Fibroblast of lung (primary cell): Measurements from ENCODE around the gene KMO. TPM values are rescaled to one million over a fixed set of nuclear protein-coding genes. Genes with fewer than 3 reads are reported as not detected.

Experiments used
- DNase-seq, 2 donors: peaks; one replicate each; pipeline versions ENCODE4 v3.0.0 to v3.0.0-alpha.2; 2010; ENCODE audit warnings: low read depth in 2 of 2
- H2AFZ ChIP-seq: 2 replicates; pipeline ENCODE4 v1.5.1; 2012; ENCODE audit warnings: low read length, control low read depth, inconsistent platforms
- H3K27ac ChIP-seq: 2 replicates; pipeline ENCODE4 v1.5.1; 2011; ENCODE audit warnings: low read length, control low read depth; ENCODE audit not compliant: insufficient read depth
- H3K27me3 ChIP-seq: 2 replicates; pipeline ENCODE4 v1.5.1; 2011; ENCODE audit warnings: mild to moderate bottlenecking, low read length; ENCODE audit not compliant: control insufficient read depth, insufficient read depth
- H3K36me3 ChIP-seq: 2 replicates; pipeline ENCODE4 v1.5.1; 2011; ENCODE audit warnings: low read length; ENCODE audit not compliant: control insufficient read depth, insufficient read depth
- H3K4me1 ChIP-seq: 2 replicates; pipeline ENCODE4 v1.5.1; 2011; ENCODE audit warnings: low read length; ENCODE audit not compliant: control insufficient read depth, insufficient read depth; ENCODE audit errors: extremely low read depth
- H3K4me2 ChIP-seq: 2 replicates; pipeline ENCODE4 v1.5.1; 2011; ENCODE audit warnings: low read length, control low read depth; ENCODE audit not compliant: insufficient read depth; ENCODE audit errors: extremely low read depth
- H3K4me3 ChIP-seq, 4 experiments: fragments of 200-600 bp in 1 of 4; sonication (generic) in 1 of 4; replicated peaks in 1 of 4; 2 replicates each; pipeline ENCODE4 v1.5.1; 2011 to 2016; ENCODE audit warnings: low read length in 4 of 4, low read depth in 3 of 4, mild to moderate bottlenecking in 3 of 4, control low read depth in 2 of 4, inconsistent platforms in 1 of 4, mixed read lengths in 1 of 4; ENCODE audit not compliant: insufficient read depth in 1 of 4; ENCODE audit errors: control extremely low read depth in 1 of 4
- H3K79me2 ChIP-seq: 2 replicates; pipeline ENCODE4 v1.5.1; 2012; ENCODE audit warnings: mild to moderate bottlenecking, low read length, inconsistent platforms; ENCODE audit not compliant: control insufficient read depth, insufficient read depth
- H3K9ac ChIP-seq: 2 replicates; pipeline ENCODE4 v1.5.1; 2011; ENCODE audit warnings: mild to moderate bottlenecking, low read length, control low read depth; ENCODE audit not compliant: insufficient read depth
- H3K9me3 ChIP-seq: 2 replicates; pipeline ENCODE4 v1.5.1; 2012; ENCODE audit warnings: low read depth, low read length; ENCODE audit not compliant: control insufficient read depth, insufficient read depth
- H4K20me1 ChIP-seq: 2 replicates; pipeline ENCODE4 v1.5.1; 2011; ENCODE audit warnings: low read length; ENCODE audit not compliant: control insufficient read depth, insufficient read depth; ENCODE audit errors: extremely low read depth
- CTCF ChIP-seq, 2 donors: IDR thresholded peaks in 1 of 2; conservative IDR thresholded peaks in 1 of 2; 1 replicate in 1 of 2; 2 replicates in 1 of 2; pipeline ENCODE4 v1.5.1; 2011 to 2012; ENCODE audit warnings: low read length in 2 of 2, control low read depth in 1 of 2, inconsistent platforms in 1 of 2, low read depth in 1 of 2, mild to moderate bottlenecking in 1 of 2
- EZH2 ChIP-seq: IDR thresholded peaks from 2 replicates; pipeline ENCODE4 v1.5.1; 2012; ENCODE audit warnings: low read length, control low read depth, mild to moderate bottlenecking; ENCODE audit errors: missing control alignments
- polyA plus RNA-seq, 2 donors: library from polyadenylated mRNA; depleted of rRNA in 1 of 2; stranded (reverse) in 1 of 2; unstranded in 1 of 2; fragments of >200 nt; gene quantifications; 2 replicates each; pipeline ENCODE4 v1.2.1, GENCODE V29; 2011 to 2012; ENCODE audit warnings: missing spikeins in 1 of 2
- total RNA-seq: library from RNA; depleted of rRNA; stranded (reverse); fragments of >200 nt; gene quantifications from 2 replicates; pipeline ENCODE4 v1.2.1, GENCODE V29; 2014

KMO gene
- total and polyA plus RNA-seq, 2 donors (not counting 1 experiment from before 2014, with no cell fraction given) = 0.07 TPM; not detected in 1

GRCh38 chr1:241591736-241592135 is 59.6 kb downstream of the KMO start:
- H3K9ac ChIP-seq = no peak overlapping the region
- peaks cover 4% of the 10 kb centered on the region for H3K4me1 ChIP-seq
- H3K27ac ChIP-seq = no peak overlapping the region
- DNase-seq = no peak
- no peaks in the 10 kb centered on the region for H4K20me1 ChIP-seq
- H3K9me3 ChIP-seq = no peaks in the 10 kb centered on the region
- H3K4me2 ChIP-seq = no peak overlapping the region
- H3K36me3 ChIP-seq = no peaks in the 10 kb centered on the region
- no peak overlapping the region for H3K4me3 ChIP-seq
- H2AFZ ChIP-seq = no peak overlapping the region
- H3K27me3 ChIP-seq = no peaks in the 10 kb centered on the region
- no peak for TF ChIP-seq CTCF (conservative IDR thresholded peaks at IDR 0.05 in 1 of 2, IDR thresholded peaks at IDR 0.05 in 1 of 2; ENCODE audit: low read depth in 1 of 2, low read length in 2 of 2)
- no peak for TF ChIP-seq EZH2
- no peaks in the 10 kb centered on the region for H3K79me2 ChIP-seq

- Histone ChIP-seq H3K4me3 (no peak overlapping the region), H4K20me1 (no peaks in the 10 kb centered on the region), H3K4me1 (peaks cover 4% of the 10 kb centered on the region), H3K9ac (no peak overlapping the region), H3K79me2 (no peaks in the 10 kb centered on the region), H3K4me2 (no peak overlapping the region), H3K9me3 (no peaks in the 10 kb centered on the region), H3K27ac (no peak overlapping the region), H3K36me3 (no peaks in the 10 kb centered on the region), H2AFZ (no peak overlapping the region), H3K27me3 (no peaks in the 10 kb centered on the region)
- peak in 1 of 2 donors; percentile 80 for DNase-seq
- TF ChIP-seq EZH2 (no peak), CTCF (conservative IDR thresholded peaks at IDR 0.05 in 1 of 2, IDR thresholded peaks at IDR 0.05 in 1 of 2; ENCODE audit: low read depth in 1 of 2, low read length in 2 of 2) (no peak)
Measured at GRCh38 chr1:241592273-241592958, 60.2 kb downstream of the KMO start.

- no peak overlapping the region for H2AFZ ChIP-seq
- no peaks in the 10 kb centered on the region for H3K9me3 ChIP-seq
- no peak overlapping the region for H3K27ac ChIP-seq
- peak; percentile 27 to 42 for DNase-seq
- no peak overlapping the region for H3K4me2 ChIP-seq
- H4K20me1 ChIP-seq = no peaks in the 10 kb centered on the region
- no peak for TF ChIP-seq CTCF (conservative IDR thresholded peaks at IDR 0.05 in 1 of 2, IDR thresholded peaks at IDR 0.05 in 1 of 2; ENCODE audit: low read depth in 1 of 2, low read length in 2 of 2)
- no peak for TF ChIP-seq EZH2
- no peaks in the 10 kb centered on the region for H3K79me2 ChIP-seq
- no peaks in the 10 kb centered on the region for H3K36me3 ChIP-seq
- H3K9ac ChIP-seq = no peak overlapping the region
- no peaks in the 10 kb centered on the region for H3K27me3 ChIP-seq
- H3K4me3 ChIP-seq = no peak overlapping the region
- peaks cover 4% of the 10 kb centered on the region for H3K4me1 ChIP-seq
Measured at GRCh38 chr1:241593186-241593585, 61.0 kb downstream of the KMO start.
